ENCODE results near the gene PICALM. TPM values are rescaled to one million over a fixed set of nuclear protein-coding genes. Genes with fewer than 3 reads are reported as not detected.

Gene PICALM
- total and polyA plus RNA-seq, 4 donors: 56.8 to 454 (median 152) TPM

DNA sequence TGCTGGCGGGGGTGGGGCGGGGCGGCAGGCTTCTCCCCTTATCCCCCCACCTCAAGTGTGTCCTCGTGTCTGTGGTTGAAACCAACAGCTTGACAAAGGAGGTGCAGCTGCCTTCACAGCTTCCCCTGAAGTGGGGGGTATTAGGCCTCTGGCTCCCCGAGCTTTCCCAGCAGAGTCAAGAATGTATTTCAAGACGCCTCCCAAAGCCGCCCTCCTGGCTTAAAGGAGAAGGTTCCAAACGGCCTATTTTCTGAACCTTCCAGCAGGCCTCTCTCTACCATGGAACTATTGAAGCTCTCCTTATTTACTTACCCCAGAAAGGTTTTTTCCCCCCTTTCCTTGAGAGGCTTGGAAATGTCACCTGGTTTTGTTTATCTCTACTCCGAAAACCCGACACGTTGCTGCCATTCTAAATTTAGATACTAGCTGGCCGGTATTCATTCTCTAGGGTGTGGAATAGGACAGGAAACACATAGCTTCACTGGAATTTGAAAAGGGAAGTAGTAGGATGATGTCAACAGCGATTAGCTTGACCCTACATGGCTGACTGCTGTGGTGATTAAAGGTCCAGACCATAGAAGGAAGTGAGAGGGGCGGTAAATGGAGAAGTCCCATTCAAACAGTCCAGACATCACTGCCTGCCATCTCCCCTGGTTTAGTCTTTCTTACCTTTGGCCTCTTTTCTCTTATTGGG, 671 bp upstream of the PICALM start:
- Histone ChIP-seq H3K4me1 (ENCODE audit: control insufficient read depth in 5 of 5, insufficient read depth in 5 of 5, low read length in 5 of 5) (peaks cover 0 to 16% (median 10%) of the 10 kb centered on the region in 5 donors), H3K9me3 (ENCODE audit: control insufficient read depth in 4 of 4, insufficient read depth in 3 of 4, low read length in 3 of 4) (no peaks in the 10 kb centered on the region), H3K9ac (ENCODE audit: insufficient read depth in 1 of 2, low read length in 2 of 2) (peak overlapping the region; percentile 39 to 65), H3K27ac (ENCODE audit: low read depth in 1 of 2, low read length in 1 of 2) (peak overlapping the region; percentile 96), H3K4me3 (peak overlapping the region; percentile 4), H3K27me3 (ENCODE audit: control insufficient read depth in 3 of 3, insufficient read depth in 3 of 3, low read length in 2 of 3) (no peaks in the 10 kb centered on the region), H3K36me3 (ENCODE audit: control insufficient read depth in 4 of 4, insufficient read depth in 4 of 4, low read length in 4 of 4) (peaks cover 0 to 2% (median 0%) of the 10 kb centered on the region in 4 donors)
- ATAC-seq (ENCODE audit: insufficient read depth, low FRiP score) (peak; percentile 41), DNase-seq (peak in 2 of 3 donors; percentile 77 to 79)
- no peak for TF ChIP-seq CTCF (IDR thresholded peaks at IDR 0.05; ENCODE audit: control extremely low read depth, extremely low read depth)
- 3% methylated on average over 14 of the region's 14 CpGs for WGBS, 2 donors

DNA sequence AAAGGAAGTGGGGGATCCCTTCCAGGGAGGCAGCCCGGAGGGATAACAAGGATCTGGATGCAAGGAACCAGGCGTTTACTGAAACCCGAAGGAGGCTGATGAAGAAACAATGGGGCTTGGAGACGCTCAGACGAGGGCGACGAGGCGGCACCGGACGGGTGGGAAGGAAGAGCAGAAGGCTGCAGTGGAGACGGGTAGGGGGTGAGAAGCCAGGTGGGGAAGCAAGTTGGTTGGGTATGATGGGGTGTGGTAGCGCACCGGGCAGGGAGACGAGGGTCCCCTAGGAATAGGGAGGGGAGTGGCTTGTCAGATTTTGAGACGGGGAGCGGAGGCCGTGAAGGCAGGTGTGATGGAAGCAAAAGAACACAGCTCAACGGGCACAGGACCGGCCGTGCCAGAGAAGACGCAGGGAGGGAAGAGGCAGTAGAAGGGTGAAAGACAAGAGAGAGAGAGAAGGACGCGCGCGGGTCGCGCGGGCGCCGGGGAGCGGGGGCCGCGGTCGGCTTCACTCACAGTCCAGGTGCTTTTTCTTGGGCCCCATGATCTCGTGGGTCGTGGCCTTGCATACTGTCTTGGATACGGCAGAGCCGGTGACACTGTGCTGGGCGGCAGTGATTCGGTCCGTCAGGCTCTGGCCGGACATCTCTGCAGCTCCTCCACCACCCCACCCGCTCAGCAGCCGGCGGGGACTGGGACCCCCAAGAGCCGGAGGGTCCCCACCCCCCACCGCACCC, 579 bp downstream of the PICALM start:
- no peak for TF ChIP-seq CTCF (IDR thresholded peaks at IDR 0.05; ENCODE audit: control extremely low read depth, extremely low read depth)
- peaks cover 0 to 2% (median 0%) of the 10 kb centered on the region in 4 donors for H3K36me3 ChIP-seq (ENCODE audit: control insufficient read depth in 4 of 4, insufficient read depth in 4 of 4, low read length in 4 of 4)
- peak overlapping the region; percentile 84 to 93 for H3K9ac ChIP-seq (ENCODE audit: insufficient read depth in 1 of 2, low read length in 2 of 2)
- peak; percentile 62 to 68 (median 66) for DNase-seq
- WGBS, 2 donors: 0 to 1% methylated on average over 39 to 47 of the region's 47 CpGs
- ATAC-seq (ENCODE audit: insufficient read depth, low FRiP score): peak; percentile 0
- peak overlapping the region; percentile 94 to 95 for H3K27ac ChIP-seq (ENCODE audit: low read depth in 1 of 2, low read length in 1 of 2)
- H3K4me1 ChIP-seq (ENCODE audit: control insufficient read depth in 5 of 5, insufficient read depth in 5 of 5, low read length in 5 of 5): peaks cover 0 to 23% (median 10%) of the 10 kb centered on the region in 5 donors
- H3K4me3 ChIP-seq: peak overlapping the region; percentile 97
- H3K9me3 ChIP-seq (ENCODE audit: control insufficient read depth in 4 of 4, insufficient read depth in 3 of 4, low read length in 3 of 4): no peaks in the 10 kb centered on the region
- H3K27me3 ChIP-seq (ENCODE audit: control insufficient read depth in 3 of 3, insufficient read depth in 3 of 3, low read length in 2 of 3): no peaks in the 10 kb centered on the region

DNA sequence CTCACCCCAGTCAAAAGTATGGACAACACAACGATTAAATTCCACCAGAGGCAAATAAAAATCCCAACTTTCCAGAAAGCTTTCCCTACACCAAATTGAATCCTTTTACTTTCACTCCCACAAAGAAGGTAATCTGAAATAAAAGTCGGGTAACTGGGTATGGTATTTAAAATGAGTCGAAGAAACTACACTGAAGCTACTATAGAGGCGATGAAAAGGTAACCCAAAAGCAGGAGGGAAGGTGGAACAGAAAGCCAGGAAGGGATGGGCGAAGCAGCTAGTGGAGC, 1.1 kb downstream of the PICALM start:
- WGBS, 2 donors: 0% methylated on average over 5 of the region's 5 CpGs
- DNase-seq (peak in 1 of 3 donors; percentile 73), ATAC-seq (ENCODE audit: insufficient read depth, low FRiP score) (no peak)
- Histone ChIP-seq H3K27ac (ENCODE audit: low read depth in 1 of 2, low read length in 1 of 2) (peak overlapping the region; percentile 94 to 95), H3K4me1 (ENCODE audit: control insufficient read depth in 5 of 5, insufficient read depth in 5 of 5, low read length in 5 of 5) (peaks cover 0 to 28% (median 10%) of the 10 kb centered on the region in 5 donors), H3K9ac (ENCODE audit: insufficient read depth in 1 of 2, low read length in 2 of 2) (peak overlapping the region; percentile 84 to 93), H3K9me3 (ENCODE audit: control insufficient read depth in 4 of 4, insufficient read depth in 3 of 4, low read length in 3 of 4) (no peaks in the 10 kb centered on the region), H3K27me3 (ENCODE audit: control insufficient read depth in 3 of 3, insufficient read depth in 3 of 3, low read length in 2 of 3) (no peaks in the 10 kb centered on the region), H3K36me3 (ENCODE audit: control insufficient read depth in 4 of 4, insufficient read depth in 4 of 4, low read length in 4 of 4) (peaks cover 0 to 2% (median 0%) of the 10 kb centered on the region in 4 donors), H3K4me3 (peak overlapping the region; percentile 97)
- no peak for TF ChIP-seq CTCF (IDR thresholded peaks at IDR 0.05; ENCODE audit: control extremely low read depth, extremely low read depth)

Data from lung (tissue), 12 donors.